Mucosa of stomach (tissue), 1 donor: ENCODE data around the gene NFATC2IP.
A peak's percentile ranks its signal among the peaks of the same experiment; 100 is the strongest.
"Not testable (repeated sequence)": the region's sequence is repeated elsewhere in the genome, so short reads cannot be mapped to it uniquely, and the experiment has no call there.

ENCODE experiments used
- H3K27me3 ChIP-seq: one replicate; pipeline ENCODE4 v1.7.0; 2013; ENCODE audit warnings: mild to moderate bottlenecking, low read length; ENCODE audit not compliant: control insufficient read depth, insufficient read depth
- H3K36me3 ChIP-seq: one replicate; pipeline ENCODE4 v1.7.0; 2013; ENCODE audit warnings: low read length; ENCODE audit not compliant: control insufficient read depth, insufficient read depth
- H3K4me1 ChIP-seq: one replicate; pipeline ENCODE4 v1.7.0; 2013; ENCODE audit warnings: mild to moderate bottlenecking, low read length; ENCODE audit not compliant: control insufficient read depth, insufficient read depth
- H3K4me3 ChIP-seq: one replicate; pipeline ENCODE4 v1.7.0; 2013; ENCODE audit warnings: low read length
- H3K9ac ChIP-seq: one replicate; pipeline ENCODE4 v1.7.0; 2013; ENCODE audit warnings: mild to moderate bottlenecking, low read length, moderate library complexity
- H3K9me3 ChIP-seq: one replicate; pipeline ENCODE4 v1.7.0; 2013; ENCODE audit warnings: mild to moderate bottlenecking, low read length, moderate library complexity; ENCODE audit not compliant: control insufficient read depth
- donor health status: Pancreatic carcinoma.

The NFATC2IP gene

GRCh38 chr16:28931801-28932225 is 18.9 kb upstream of the NFATC2IP start, which contains the start of gene CD19:
CD19 (plus strand) TSS chr16:28931971; CDS start chr16:28932001, 30 bp downstream.
- Histone ChIP-seq H3K4me1 (peaks cover 9% of the 10 kb centered on the region), H3K9me3 (no peaks in the 10 kb centered on the region), H3K4me3 (no peak within 1 kb of the TSS), H3K36me3 (no peaks in the 10 kb centered on the region), H3K9ac (no peak within 1 kb of the TSS), H3K27me3 (no peaks in the 10 kb centered on the region)

- H3K27me3 ChIP-seq = no peaks in the 10 kb centered on the region
- no peak overlapping the region for H3K9ac ChIP-seq
- no peaks in the 10 kb centered on the region for H3K9me3 ChIP-seq
- no peak overlapping the region for H3K4me3 ChIP-seq
- peaks cover 12% of the 10 kb centered on the region for H3K4me1 ChIP-seq
- no peaks in the 10 kb centered on the region for H3K36me3 ChIP-seq
These were observed 18.2 kb upstream of the NFATC2IP start for GRCh38 chr16:28932339-28933141.

GRCh38 chr16:28933171-28933570 is 17.6 kb upstream of the NFATC2IP start:
- Histone ChIP-seq H3K9ac (no peak overlapping the region), H3K4me1 (peaks cover 12% of the 10 kb centered on the region), H3K9me3 (no peaks in the 10 kb centered on the region), H3K27me3 (no peaks in the 10 kb centered on the region), H3K4me3 (no peak overlapping the region), H3K36me3 (no peaks in the 10 kb centered on the region)

DNA sequence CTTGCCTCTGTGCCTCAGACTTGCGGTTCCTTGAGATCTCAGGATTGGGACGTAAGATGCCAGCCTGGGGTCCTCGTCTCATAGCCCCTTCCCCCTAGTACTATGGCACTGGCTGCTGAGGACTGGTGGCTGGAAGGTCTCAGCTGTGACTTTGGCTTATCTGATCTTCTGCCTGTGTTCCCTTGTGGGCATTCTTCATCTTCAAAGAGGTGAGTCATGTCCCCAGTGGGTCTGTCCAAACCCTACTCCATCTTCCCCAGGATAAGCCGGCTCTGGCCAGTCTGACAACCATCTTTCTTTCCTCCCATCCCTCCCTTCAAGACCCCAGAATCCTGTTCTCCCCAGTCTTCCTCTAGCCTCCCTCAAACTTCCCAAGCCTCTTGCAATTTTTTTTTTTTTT is 15.4 kb upstream of the NFATC2IP start:
- Histone ChIP-seq H3K4me1 (peaks cover 12% of the 10 kb centered on the region), H3K4me3 (no peak overlapping the region), H3K9ac (no peak overlapping the region), H3K27me3 (no peaks in the 10 kb centered on the region), H3K9me3 (no peaks in the 10 kb centered on the region), H3K36me3 (no peaks in the 10 kb centered on the region)

DNA sequence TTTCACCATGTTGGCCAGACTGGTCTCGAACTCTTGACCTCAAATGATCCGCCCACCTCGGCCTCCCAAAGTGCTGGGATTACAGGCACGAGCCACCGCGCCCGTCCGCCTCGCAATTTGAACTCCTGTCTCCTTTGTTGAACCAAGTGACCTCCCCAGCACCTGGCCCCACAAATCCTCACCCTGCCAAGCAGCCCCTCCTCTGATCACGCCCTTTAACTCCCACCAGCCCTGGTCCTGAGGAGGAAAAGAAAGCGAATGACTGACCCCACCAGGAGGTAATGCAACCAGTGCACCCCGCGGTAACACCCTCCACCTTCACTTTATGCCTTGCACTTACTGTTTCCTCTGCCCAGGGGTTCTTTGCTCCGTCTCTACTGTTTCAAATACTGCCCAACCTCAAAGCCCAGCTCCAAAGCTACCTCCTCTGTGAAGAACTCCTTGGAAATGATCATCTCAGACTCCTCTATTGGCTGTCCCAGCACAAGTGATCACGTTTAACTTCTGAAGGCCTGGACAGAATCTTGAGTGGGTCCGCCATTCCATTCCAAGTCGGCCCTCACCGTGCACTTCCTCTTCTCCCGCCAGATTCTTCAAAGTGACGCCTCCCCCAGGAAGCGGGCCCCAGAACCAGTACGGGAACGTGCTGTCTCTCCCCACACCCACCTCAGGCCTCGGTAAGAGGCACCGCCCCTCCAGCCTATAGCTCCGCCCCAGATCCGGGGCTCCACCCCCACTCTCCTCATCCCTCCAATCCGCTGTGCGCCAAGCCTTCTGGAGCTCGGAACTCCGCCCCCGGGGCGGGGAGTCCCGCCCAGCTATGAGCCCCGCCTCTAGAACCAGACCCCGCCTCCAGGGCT is 14.6 kb upstream of the NFATC2IP start:
- Histone ChIP-seq H3K4me3 (peak overlapping the region; percentile 16), H3K36me3 (no peaks in the 10 kb centered on the region), H3K9ac (no peak overlapping the region)

DNA sequence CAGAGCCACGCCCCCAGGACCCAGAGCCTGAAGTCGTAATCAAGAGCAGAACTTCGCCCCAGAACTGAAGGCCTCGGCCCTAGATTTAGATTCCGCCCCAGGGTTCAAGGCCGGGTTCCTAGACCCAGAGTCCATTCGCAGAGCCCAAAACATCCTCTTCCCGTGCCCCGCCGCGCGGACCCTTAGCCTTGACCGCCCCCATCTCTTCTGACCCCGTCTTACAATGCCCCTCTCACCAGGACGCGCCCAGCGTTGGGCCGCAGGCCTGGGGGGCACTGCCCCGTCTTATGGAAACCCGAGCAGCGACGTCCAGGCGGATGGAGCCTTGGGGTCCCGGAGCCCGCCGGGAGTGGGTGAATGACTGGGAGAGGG is 14.0 kb upstream of the NFATC2IP start:
- Histone ChIP-seq H3K9me3 (no peaks in the 10 kb centered on the region), H3K9ac (no peak overlapping the region), H3K4me3 (peak overlapping the region; percentile 16), H3K4me1 (peaks cover 12% of the 10 kb centered on the region), H3K27me3 (no peaks in the 10 kb centered on the region), H3K36me3 (no peaks in the 10 kb centered on the region)

More for the DNA sequence above, 14.6 kb upstream of the NFATC2IP start:
- no peaks in the 10 kb centered on the region for H3K9me3 ChIP-seq
- H3K4me1 ChIP-seq = peaks cover 12% of the 10 kb centered on the region
- H3K27me3 ChIP-seq = no peaks in the 10 kb centered on the region

DNA sequence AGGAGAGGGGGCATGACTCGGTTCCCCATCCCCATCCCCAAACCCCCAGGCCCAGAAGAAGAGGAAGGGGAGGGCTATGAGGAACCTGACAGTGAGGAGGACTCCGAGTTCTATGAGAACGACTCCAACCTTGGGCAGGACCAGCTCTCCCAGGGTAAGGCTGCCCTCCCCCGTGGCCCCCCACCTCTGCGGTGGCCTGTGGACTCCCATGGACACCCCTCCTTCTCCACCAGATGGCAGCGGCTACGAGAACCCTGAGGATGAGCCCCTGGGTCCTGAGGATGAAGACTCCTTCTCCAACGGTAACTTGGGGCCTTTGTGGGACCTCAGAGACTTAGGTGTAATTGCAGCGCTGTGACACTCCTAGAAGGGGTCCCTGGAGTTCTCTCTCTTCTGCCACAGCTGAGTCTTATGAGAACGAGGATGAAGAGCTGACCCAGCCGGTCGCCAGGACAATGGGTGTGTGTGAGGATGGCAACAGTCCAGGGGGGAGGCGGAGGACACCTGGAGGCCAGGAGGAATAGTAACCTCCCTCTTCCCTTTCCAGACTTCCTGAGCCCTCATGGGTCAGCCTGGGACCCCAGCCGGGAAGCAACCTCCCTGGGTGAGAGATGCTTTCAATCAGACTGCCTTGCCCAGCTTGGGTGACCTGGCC is 13.4 kb upstream of the NFATC2IP start:
- no peaks in the 10 kb centered on the region for H3K27me3 ChIP-seq
- no peaks in the 10 kb centered on the region for H3K36me3 ChIP-seq
- H3K4me3 ChIP-seq = no peak overlapping the region
- H3K4me1 ChIP-seq = peaks cover 12% of the 10 kb centered on the region
- no peaks in the 10 kb centered on the region for H3K9me3 ChIP-seq
- no peak overlapping the region for H3K9ac ChIP-seq

DNA sequence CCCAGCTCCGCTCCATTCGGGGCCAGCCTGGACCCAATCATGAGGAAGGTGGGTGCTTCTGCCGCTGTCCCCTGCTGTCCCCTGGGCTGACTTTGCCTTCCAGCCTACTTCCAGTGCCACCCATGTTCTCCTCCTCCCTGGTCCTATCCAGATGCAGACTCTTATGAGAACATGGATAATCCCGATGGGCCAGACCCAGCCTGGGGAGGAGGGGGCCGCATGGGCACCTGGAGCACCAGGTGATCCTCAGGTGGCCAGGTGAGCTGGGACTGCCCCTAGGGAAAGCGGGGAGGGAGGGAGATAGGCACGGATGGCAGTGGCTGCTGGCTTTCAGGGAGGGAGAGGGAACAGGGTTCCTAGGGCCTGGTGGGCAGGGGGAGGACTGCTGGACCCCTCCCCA is 12.0 kb upstream of the NFATC2IP start:
- H3K9ac ChIP-seq = no peak overlapping the region
- peaks cover under 1% of the 10 kb centered on the region for H3K27me3 ChIP-seq
- H3K36me3 ChIP-seq = no peaks in the 10 kb centered on the region
- H3K9me3 ChIP-seq = no peaks in the 10 kb centered on the region
- H3K4me1 ChIP-seq = peaks cover 12% of the 10 kb centered on the region
- H3K4me3 ChIP-seq = no peak overlapping the region

GRCh38 chr16:28939825-28940224 is 10.9 kb upstream of the NFATC2IP start:
- H3K27me3 ChIP-seq, H3K4me3 ChIP-seq, H3K9ac ChIP-seq, H3K36me3 ChIP-seq, H3K9me3 ChIP-seq: not testable (repeated sequence)
- peaks cover 12% of the 10 kb centered on the region for H3K4me1 ChIP-seq

DNA sequence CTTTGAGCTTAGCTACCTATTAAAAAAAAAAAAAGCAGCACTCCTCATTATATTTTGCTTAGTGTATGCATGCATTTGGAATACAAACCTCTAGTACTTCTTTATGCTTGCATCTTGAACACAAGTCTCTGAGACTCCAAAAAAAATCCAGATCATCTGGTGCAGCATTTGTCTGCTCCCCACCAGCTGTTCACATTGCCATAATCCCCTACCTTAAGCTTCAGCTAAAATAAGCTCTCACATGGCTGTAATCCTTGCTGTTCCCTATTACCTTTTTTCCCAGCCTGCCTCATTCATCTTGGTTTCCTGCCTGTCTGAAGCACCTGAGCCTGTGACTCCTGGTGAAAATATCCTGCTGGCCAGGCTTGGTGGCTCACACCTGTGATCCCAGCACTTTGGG is 7.5 kb upstream of the NFATC2IP start:
- no peak overlapping the region for H3K9ac ChIP-seq
- H3K4me3 ChIP-seq = no peak overlapping the region
- H3K9me3 ChIP-seq = no peaks in the 10 kb centered on the region

DNA sequence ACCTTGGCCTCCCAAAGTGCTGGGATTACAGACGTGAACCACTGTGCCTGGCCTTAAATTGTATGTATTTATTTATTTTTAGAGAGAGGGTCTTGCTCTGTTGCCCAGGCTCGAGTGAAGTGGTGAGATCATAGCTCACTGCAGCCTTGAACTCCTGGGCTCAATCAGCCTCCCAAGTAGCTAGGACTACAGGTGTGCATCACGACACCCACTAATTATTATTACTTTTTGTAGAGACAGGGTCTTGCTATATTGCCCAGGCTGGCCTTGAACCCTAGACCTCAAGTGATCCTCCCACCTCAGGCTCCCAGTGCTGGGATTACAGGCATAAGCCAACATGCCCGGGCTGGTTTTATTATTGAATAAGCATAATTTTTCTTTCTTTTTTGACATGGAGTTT is 4.1 kb upstream of the NFATC2IP start:
- no peak overlapping the region for H3K9ac ChIP-seq
- H3K4me1 ChIP-seq = peaks cover 20% of the 10 kb centered on the region
- no peaks in the 10 kb centered on the region for H3K9me3 ChIP-seq
- no peaks in the 10 kb centered on the region for H3K36me3 ChIP-seq
- H3K4me3 ChIP-seq = no peak overlapping the region
- peaks cover 2% of the 10 kb centered on the region for H3K27me3 ChIP-seq

More for the DNA sequence above, 7.5 kb upstream of the NFATC2IP start:
- H3K4me1 ChIP-seq = peaks cover 13% of the 10 kb centered on the region
- peaks cover 2% of the 10 kb centered on the region for H3K27me3 ChIP-seq
- no peaks in the 10 kb centered on the region for H3K36me3 ChIP-seq
